DND-41 (cell line): ENCODE measurements around the gene LUZP2.

ENCODE experiments used
- ATAC-seq: fragments of 200-7000 bp; cut with Tn5 transposase; 3 replicates; pipeline ENCODE4 v1.9.1; 2021; ENCODE audit warnings: low read depth; ENCODE audit not compliant: insufficient read depth
- DNase-seq: peaks from one replicate; pipeline ENCODE4 v3.0.0-alpha.2; 2020
- H2AFZ ChIP-seq: 2 replicates; pipeline ENCODE4 v1.6.0; 2012; ENCODE audit warnings: low read depth, low read length
- H3K27ac ChIP-seq: 2 replicates; pipeline ENCODE4 v1.5.1; 2012; ENCODE audit warnings: low read length, inconsistent platforms
- H3K27me3 ChIP-seq: fragments of 200-600 bp; sonication (generic); 2 replicates; pipeline ENCODE4 v1.6.0; 2012; ENCODE audit warnings: low read length, mild to moderate bottlenecking, inconsistent platforms; ENCODE audit not compliant: insufficient read depth, poor library complexity
- H3K36me3 ChIP-seq: 2 replicates; pipeline ENCODE4 v1.5.1; 2012; ENCODE audit warnings: low read length, inconsistent platforms; ENCODE audit not compliant: insufficient read depth
- H3K4me1 ChIP-seq: 2 replicates; pipeline ENCODE4 v1.5.1; 2012; ENCODE audit warnings: mild to moderate bottlenecking, low read length; ENCODE audit not compliant: insufficient read depth
- H3K4me2 ChIP-seq: 2 replicates; pipeline ENCODE4 v1.6.0; 2012; ENCODE audit warnings: mild to moderate bottlenecking, moderate library complexity, low read length, inconsistent platforms; ENCODE audit not compliant: insufficient read depth
- H3K4me3 ChIP-seq, 2 experiments: fragments of 200-600 bp in 1 of 2; shearing (Covaris generic) in 1 of 2; 2 replicates each; pipeline ENCODE4 v1.5.1; 2012 to 2016; ENCODE audit warnings: inconsistent platforms in 2 of 2, low read length in 2 of 2, mild to moderate bottlenecking in 2 of 2, low read depth in 1 of 2, moderate library complexity in 1 of 2
- H3K79me2 ChIP-seq: 2 replicates; pipeline ENCODE4 v1.6.0; 2012; ENCODE audit warnings: low read length, inconsistent platforms; ENCODE audit not compliant: insufficient read depth
- H3K9ac ChIP-seq: 2 replicates; pipeline ENCODE4 v1.6.0; 2012; ENCODE audit warnings: low read depth, mild to moderate bottlenecking, inconsistent platforms, low read length, moderate library complexity
- H3K9me3 ChIP-seq: 2 replicates; pipeline ENCODE4 v1.5.1; 2012; ENCODE audit warnings: low read length, moderate library complexity, mild to moderate bottlenecking, inconsistent platforms; ENCODE audit not compliant: insufficient read depth, severe bottlenecking
- H4K20me1 ChIP-seq: 2 replicates; pipeline ENCODE4 v1.6.0; 2012; ENCODE audit warnings: low read length; ENCODE audit not compliant: insufficient read depth
- EZH2 ChIP-seq: IDR thresholded peaks from 3 replicates; pipeline ENCODE4 v1.6.1; 2012; ENCODE audit warnings: borderline replicate concordance, low read depth, mild to moderate bottlenecking, moderate library complexity, low read length, inconsistent platforms; ENCODE audit not compliant: severe bottlenecking
- TF ChIP-seq, protein P1 (sequence below): IDR thresholded peaks from 2 replicates; pipeline ENCODE4 v1.5.1; 2012; ENCODE audit warnings: borderline replicate concordance, low read length, moderate library complexity, mild to moderate bottlenecking; ENCODE audit not compliant: poor library complexity, severe bottlenecking; ENCODE audit errors: extremely low read depth

The LUZP2 gene

DNA sequence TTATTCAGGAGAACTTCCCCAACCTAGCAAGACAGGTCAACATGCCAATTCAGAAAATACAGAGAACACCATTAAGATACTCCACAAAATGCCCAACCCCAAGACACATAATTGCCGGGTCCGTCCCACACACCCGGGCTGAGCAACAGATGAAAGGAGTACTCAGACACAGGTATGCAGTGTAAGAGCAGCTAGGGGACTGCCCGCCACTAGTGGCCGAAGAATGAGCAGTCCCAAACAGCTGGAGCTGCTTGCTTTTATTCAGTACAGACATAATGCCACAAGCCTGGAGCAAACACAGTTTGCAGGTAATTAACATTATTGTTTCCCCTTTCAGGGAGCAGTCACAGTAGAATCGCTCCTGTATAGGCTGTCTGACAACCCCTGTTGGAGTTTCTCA lies 364.6 kb downstream of the LUZP2 start:
- TF ChIP-seq, protein P1, sequence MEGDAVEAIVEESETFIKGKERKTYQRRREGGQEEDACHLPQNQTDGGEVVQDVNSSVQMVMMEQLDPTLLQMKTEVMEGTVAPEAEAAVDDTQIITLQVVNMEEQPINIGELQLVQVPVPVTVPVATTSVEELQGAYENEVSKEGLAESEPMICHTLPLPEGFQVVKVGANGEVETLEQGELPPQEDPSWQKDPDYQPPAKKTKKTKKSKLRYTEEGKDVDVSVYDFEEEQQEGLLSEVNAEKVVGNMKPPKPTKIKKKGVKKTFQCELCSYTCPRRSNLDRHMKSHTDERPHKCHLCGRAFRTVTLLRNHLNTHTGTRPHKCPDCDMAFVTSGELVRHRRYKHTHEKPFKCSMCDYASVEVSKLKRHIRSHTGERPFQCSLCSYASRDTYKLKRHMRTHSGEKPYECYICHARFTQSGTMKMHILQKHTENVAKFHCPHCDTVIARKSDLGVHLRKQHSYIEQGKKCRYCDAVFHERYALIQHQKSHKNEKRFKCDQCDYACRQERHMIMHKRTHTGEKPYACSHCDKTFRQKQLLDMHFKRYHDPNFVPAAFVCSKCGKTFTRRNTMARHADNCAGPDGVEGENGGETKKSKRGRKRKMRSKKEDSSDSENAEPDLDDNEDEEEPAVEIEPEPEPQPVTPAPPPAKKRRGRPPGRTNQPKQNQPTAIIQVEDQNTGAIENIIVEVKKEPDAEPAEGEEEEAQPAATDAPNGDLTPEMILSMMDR = no peak
- TF ChIP-seq EZH2 = no peak
- H3K79me2 ChIP-seq = no peaks in the 10 kb centered on the region
- H3K4me1 ChIP-seq = no peaks in the 10 kb centered on the region
- DNase-seq = no peak
- no peak overlapping the region for H2AFZ ChIP-seq
- no peak overlapping the region for H3K4me2 ChIP-seq
- no peak overlapping the region for H3K27ac ChIP-seq
- no peak for ATAC-seq
- H3K9me3 ChIP-seq = peaks cover 8% of the 10 kb centered on the region
- H3K9ac ChIP-seq = no peak overlapping the region
- H3K36me3 ChIP-seq = no peaks in the 10 kb centered on the region
- no peak overlapping the region for H3K4me3 ChIP-seq
- H4K20me1 ChIP-seq = no peaks in the 10 kb centered on the region
- H3K27me3 ChIP-seq = no peaks in the 10 kb centered on the region

DNA sequence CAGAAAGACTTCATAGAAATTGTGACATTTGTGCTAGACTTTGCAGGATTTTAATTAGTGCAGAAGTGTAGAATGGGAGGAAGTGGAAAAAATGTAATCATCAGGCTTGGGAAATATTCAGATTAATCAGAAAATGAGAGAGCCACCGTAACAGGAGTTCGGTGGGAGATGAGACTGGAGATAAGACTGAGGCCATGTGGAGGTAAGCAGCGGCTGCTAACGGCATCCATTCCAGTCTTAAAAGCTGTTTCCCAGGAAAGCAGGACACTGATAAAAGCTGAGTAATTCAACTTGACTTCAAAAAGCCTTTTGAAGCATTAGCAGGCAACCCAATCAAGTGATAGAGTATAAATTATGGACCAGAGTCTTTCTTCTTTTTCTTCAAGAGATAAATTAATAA lies 369.9 kb downstream of the LUZP2 start:
- Histone ChIP-seq H3K4me1 (no peaks in the 10 kb centered on the region), H3K27me3 (no peaks in the 10 kb centered on the region), H4K20me1 (no peaks in the 10 kb centered on the region), H3K4me3 (no peak overlapping the region), H3K9ac (no peak overlapping the region), H3K27ac (no peak overlapping the region), H3K9me3 (peaks cover 3% of the 10 kb centered on the region), H2AFZ (no peak overlapping the region), H3K36me3 (no peaks in the 10 kb centered on the region), H3K79me2 (no peaks in the 10 kb centered on the region), H3K4me2 (no peak overlapping the region)
- no peak for ATAC-seq
- TF ChIP-seq, protein P1 = no peak
- no peak for TF ChIP-seq EZH2
- DNase-seq = no peak

DNA sequence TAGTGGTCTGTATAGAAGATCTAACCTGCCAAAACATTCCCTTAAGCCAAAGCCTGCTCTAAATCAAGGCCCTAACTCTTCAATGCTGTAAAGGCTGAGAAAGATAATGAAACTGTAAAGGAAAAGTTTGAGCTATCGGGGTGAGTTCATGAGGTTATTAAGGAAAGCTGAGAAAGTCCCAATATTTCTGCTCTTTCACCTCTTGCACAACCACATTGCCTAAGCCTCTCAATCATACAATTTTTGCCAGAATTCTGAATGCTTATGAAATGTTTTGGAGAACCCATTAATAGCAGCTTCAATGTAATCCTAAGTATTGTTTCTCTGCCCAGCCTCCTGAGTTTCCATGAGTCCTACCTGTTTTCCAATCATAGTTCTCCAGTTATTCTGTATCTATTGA lies 373.2 kb downstream of the LUZP2 start:
- H3K36me3 ChIP-seq = no peaks in the 10 kb centered on the region
- no peak overlapping the region for H2AFZ ChIP-seq
- no peaks in the 10 kb centered on the region for H3K4me1 ChIP-seq
- no peak overlapping the region for H3K27ac ChIP-seq
- no peak for TF ChIP-seq EZH2
- TF ChIP-seq, protein P1 = no peak
- ATAC-seq (no peak), DNase-seq (no peak)
- H3K79me2 ChIP-seq = no peaks in the 10 kb centered on the region
- H3K4me3 ChIP-seq = no peak overlapping the region
- H3K4me2 ChIP-seq = no peak overlapping the region
- no peaks in the 10 kb centered on the region for H3K27me3 ChIP-seq
- H3K9me3 ChIP-seq = no peaks in the 10 kb centered on the region
- no peak overlapping the region for H3K9ac ChIP-seq
- no peaks in the 10 kb centered on the region for H4K20me1 ChIP-seq

DNA sequence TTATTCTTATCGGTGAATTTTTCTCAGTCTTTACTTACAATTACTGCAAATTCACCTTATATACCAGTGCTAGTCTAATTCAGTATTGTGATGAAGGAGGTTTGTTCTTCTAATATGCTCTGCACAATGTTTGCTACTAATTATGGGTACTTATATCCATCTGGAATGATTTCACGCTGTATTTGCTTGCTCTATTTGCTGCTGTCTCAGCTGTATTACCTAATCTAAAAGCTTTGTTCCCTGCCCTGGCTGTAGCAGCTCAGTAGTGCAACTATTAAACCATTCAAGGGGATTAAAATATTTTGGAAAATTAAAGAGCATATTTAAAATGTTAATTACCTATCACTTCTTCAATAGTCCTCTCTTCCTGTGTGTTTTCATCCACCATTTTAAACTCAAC lies 375.3 kb downstream of the LUZP2 start:
- no peaks in the 10 kb centered on the region for H3K27me3 ChIP-seq
- no peaks in the 10 kb centered on the region for H3K4me1 ChIP-seq
- no peak overlapping the region for H3K4me3 ChIP-seq
- DNase-seq (no peak), ATAC-seq (no peak)
- H3K36me3 ChIP-seq = no peaks in the 10 kb centered on the region
- no peaks in the 10 kb centered on the region for H4K20me1 ChIP-seq
- H3K79me2 ChIP-seq = no peaks in the 10 kb centered on the region
- H3K4me2 ChIP-seq = no peak overlapping the region
- H3K9me3 ChIP-seq = no peaks in the 10 kb centered on the region
- H3K27ac ChIP-seq = no peak overlapping the region
- no peak for TF ChIP-seq EZH2
- TF ChIP-seq, protein P1 = no peak
- no peak overlapping the region for H2AFZ ChIP-seq
- H3K9ac ChIP-seq = no peak overlapping the region
